ENCODE results near the gene SYT1.

SYT1 gene

DNA sequence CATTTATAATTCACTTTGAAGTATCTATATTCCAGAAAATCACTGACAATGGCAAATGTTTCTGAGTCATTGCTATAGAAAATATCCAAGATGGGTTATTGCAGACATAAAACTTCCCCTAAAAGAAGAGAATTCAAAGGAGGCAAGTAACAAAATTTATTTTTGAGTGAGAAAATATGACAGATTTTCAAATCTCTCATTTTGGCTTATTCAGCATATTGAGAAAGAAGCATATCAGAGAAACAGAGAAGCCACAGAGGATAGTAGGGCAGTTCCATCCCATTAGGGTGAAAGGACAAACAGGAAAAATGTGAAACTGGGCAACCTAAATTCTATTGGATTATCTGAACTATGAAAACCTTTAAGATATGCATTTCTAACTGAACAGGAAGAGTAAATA, 85.0 kb downstream of the SYT1 start:
- TF ChIP-seq CSRNP3 (CRISPR knock-in tag; IDR thresholded peaks at IDR 0.05) (no peak), ZFP30 (CRISPR knock-in tag; IDR thresholded peaks at IDR 0.05) (no peak)
- ATAC-seq, result no peak

GRCh38 chr12:78951803-78952551, 87.4 kb downstream of the SYT1 start:
- TF ChIP-seq ISL1 (CRISPR knock-in tag; IDR thresholded peaks at IDR 0.05) (peak; percentile 94), ESRRG (CRISPR knock-in tag; IDR thresholded peaks at IDR 0.05) (peak; percentile 11; the same call in 1 of the 2 replicates), BACH2 (CRISPR knock-in tag; IDR thresholded peaks at IDR 0.05; ENCODE audit: borderline replicate concordance) (no peak), PPARA (CRISPR knock-in tag; IDR thresholded peaks at IDR 0.05; ENCODE audit: borderline replicate concordance) (no peak), SNAI2 (CRISPR knock-in tag; IDR thresholded peaks at IDR 0.05) (peak; percentile 93), PATZ1 (CRISPR knock-in tag; IDR thresholded peaks at IDR 0.05; ENCODE audit: borderline replicate concordance) (peak; percentile 82), TOX (CRISPR knock-in tag; IDR thresholded peaks at IDR 0.05; ENCODE audit: borderline replicate concordance) (peak; percentile 95), TCF4 (CRISPR knock-in tag; IDR thresholded peaks at IDR 0.05; ENCODE audit: borderline replicate concordance) (peak; percentile 76; the same call in 1 of the 2 replicates), POU6F1 (CRISPR knock-in tag; IDR thresholded peaks at IDR 0.05; ENCODE audit: borderline replicate concordance, low read depth) (peak; percentile 63; the same call in 1 of the 2 replicates), ZNF565 (CRISPR knock-in tag; conservative IDR thresholded peaks at IDR 0.05; ENCODE audit: low read depth) (0 out of 2 replicates have a peak, but pooled peaks have one; percentile 1), OSR1 (CRISPR knock-in tag; IDR thresholded peaks at IDR 0.05) (no peak), ZFP3 (CRISPR knock-in tag; IDR thresholded peaks at IDR 0.05) (no peak), CSRNP3 (CRISPR knock-in tag; IDR thresholded peaks at IDR 0.05) (peak; percentile 90), ZNF8 (CRISPR knock-in tag; IDR thresholded peaks at IDR 0.05) (no peak), RARB (CRISPR knock-in tag; IDR thresholded peaks at IDR 0.05) (0 out of 2 replicates have a peak, but pooled peaks have one; percentile 66), ZNF70 (CRISPR knock-in tag; IDR thresholded peaks at IDR 0.05) (no peak), CSDC2 (CRISPR knock-in tag; IDR thresholded peaks at IDR 0.05) (no peak), ZFP30 (CRISPR knock-in tag; IDR thresholded peaks at IDR 0.05) (no peak), ZC3H10 (CRISPR knock-in tag; IDR thresholded peaks at IDR 0.05) (peak; percentile 96; the same call in 1 of the 2 replicates), GLIS3 (CRISPR knock-in tag; IDR thresholded peaks at IDR 0.05) (no peak), ARNTL (CRISPR knock-in tag; IDR thresholded peaks at IDR 0.05; ENCODE audit: borderline replicate concordance, low read depth) (no peak)
- TF ChIP-seq, protein P1, sequence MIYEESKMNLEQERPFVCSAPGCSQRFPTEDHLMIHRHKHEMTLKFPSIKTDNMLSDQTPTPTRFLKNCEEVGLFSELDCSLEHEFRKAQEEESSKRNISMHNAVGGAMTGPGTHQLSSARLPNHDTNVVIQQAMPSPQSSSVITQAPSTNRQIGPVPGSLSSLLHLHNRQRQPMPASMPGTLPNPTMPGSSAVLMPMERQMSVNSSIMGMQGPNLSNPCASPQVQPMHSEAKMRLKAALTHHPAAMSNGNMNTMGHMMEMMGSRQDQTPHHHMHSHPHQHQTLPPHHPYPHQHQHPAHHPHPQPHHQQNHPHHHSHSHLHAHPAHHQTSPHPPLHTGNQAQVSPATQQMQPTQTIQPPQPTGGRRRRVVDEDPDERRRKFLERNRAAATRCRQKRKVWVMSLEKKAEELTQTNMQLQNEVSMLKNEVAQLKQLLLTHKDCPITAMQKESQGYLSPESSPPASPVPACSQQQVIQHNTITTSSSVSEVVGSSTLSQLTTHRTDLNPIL (CRISPR knock-in tag; IDR thresholded peaks at IDR 0.05; ENCODE audit: low read depth), result peak; percentile 68
- TF ChIP-seq, protein P2, sequence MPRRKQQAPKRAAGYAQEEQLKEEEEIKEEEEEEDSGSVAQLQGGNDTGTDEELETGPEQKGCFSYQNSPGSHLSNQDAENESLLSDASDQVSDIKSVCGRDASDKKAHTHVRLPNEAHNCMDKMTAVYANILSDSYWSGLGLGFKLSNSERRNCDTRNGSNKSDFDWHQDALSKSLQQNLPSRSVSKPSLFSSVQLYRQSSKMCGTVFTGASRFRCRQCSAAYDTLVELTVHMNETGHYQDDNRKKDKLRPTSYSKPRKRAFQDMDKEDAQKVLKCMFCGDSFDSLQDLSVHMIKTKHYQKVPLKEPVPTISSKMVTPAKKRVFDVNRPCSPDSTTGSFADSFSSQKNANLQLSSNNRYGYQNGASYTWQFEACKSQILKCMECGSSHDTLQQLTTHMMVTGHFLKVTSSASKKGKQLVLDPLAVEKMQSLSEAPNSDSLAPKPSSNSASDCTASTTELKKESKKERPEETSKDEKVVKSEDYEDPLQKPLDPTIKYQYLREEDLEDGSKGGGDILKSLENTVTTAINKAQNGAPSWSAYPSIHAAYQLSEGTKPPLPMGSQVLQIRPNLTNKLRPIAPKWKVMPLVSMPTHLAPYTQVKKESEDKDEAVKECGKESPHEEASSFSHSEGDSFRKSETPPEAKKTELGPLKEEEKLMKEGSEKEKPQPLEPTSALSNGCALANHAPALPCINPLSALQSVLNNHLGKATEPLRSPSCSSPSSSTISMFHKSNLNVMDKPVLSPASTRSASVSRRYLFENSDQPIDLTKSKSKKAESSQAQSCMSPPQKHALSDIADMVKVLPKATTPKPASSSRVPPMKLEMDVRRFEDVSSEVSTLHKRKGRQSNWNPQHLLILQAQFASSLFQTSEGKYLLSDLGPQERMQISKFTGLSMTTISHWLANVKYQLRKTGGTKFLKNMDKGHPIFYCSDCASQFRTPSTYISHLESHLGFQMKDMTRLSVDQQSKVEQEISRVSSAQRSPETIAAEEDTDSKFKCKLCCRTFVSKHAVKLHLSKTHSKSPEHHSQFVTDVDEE (CRISPR knock-in tag; IDR thresholded peaks at IDR 0.05), result peak; percentile 83

More at GRCh38 chr12:78951803-78952551, 87.4 kb downstream of the SYT1 start:
- peak; percentile 91 for ATAC-seq

Measured in SK-N-SH treated with all-trans-retinoic acid at 6 μM for 48 hours (cell line).